HG03135 (cell line): Measurements from ENCODE around the gene NLRC3.
"Not testable (repeated sequence)": the region's sequence is repeated elsewhere in the genome, so short reads cannot be mapped to it uniquely, and the experiment has no call there.

ENCODE experiments used
- ATAC-seq: cut with Tn5 transposase; IDR thresholded peaks from one replicate; pipeline ENCODE4 v1.9.1; 2021; ENCODE audit warnings: mild to moderate bottlenecking, moderate library complexity; ENCODE audit not compliant: unreplicated experiment

NLRC3 gene, protein sequence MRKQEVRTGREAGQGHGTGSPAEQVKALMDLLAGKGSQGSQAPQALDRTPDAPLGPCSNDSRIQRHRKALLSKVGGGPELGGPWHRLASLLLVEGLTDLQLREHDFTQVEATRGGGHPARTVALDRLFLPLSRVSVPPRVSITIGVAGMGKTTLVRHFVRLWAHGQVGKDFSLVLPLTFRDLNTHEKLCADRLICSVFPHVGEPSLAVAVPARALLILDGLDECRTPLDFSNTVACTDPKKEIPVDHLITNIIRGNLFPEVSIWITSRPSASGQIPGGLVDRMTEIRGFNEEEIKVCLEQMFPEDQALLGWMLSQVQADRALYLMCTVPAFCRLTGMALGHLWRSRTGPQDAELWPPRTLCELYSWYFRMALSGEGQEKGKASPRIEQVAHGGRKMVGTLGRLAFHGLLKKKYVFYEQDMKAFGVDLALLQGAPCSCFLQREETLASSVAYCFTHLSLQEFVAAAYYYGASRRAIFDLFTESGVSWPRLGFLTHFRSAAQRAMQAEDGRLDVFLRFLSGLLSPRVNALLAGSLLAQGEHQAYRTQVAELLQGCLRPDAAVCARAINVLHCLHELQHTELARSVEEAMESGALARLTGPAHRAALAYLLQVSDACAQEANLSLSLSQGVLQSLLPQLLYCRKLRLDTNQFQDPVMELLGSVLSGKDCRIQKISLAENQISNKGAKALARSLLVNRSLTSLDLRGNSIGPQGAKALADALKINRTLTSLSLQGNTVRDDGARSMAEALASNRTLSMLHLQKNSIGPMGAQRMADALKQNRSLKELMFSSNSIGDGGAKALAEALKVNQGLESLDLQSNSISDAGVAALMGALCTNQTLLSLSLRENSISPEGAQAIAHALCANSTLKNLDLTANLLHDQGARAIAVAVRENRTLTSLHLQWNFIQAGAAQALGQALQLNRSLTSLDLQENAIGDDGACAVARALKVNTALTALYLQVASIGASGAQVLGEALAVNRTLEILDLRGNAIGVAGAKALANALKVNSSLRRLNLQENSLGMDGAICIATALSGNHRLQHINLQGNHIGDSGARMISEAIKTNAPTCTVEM

DNA sequence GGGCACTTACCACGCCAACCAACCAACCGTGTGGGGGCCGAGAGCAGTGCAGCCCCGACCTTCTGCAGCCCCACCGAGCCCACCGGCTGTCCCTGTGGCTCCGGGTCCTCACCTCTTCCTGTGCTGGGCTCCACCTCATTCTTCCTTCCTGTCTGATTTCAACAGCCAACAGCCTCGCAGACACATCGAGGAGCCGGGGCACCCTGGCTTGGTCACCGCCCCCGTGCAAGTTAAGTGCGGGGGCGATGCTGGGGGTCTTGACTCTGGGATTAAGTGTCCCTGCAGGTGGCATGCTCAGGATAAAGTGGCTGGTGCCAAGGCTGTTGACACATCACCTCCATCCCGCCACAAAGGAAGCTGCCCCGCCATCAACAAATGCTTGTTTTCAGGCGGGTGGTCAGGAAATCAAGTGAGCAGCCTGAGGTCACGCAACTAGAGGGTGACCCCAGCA is at the start of gene NLRC3:
NLRC3 (minus strand) TSS at position 102 of the 451 bp plus-strand sequence. CDS start 12,367 bp downstream, outside the sequence.
- ATAC-seq = no peak

DNA sequence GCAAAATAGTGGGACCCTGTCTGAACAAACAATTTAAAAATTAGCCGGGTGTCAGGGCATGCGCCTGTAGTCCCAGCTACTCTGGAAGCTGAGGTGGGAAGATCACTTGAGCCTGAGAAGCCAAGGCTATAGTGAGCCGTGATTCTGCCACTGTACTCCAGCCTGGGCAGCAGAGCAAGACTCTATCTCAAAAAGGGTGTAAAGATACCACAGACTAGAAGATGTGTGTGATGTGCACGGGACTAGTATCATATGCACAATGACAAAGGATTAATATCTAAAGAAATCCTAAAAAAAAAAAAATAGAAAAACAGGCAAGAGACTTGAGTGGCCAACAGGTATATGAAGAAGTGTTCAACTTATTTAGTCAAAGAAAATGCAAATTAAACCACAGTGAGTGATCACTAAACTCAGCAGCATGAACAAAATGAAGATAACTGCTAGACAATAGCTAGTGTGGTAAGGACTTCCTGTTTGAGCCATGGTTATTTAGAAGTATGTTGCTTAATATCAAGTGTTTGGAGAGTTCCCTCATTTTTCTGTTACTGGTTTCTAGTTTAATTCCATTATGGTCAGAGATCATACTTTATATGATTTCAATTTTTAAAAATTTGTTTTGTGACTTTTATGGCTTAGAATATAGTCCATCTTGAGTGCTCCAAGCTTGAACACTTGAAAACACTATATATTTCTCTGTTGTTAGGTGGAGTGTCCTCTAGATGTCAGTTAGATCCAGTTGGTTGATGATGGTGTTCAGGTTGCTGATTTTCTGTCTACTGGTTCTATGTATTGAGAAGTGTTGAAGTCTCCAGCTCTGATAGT is 48.9 kb upstream of the NLRC3 start:
- ATAC-seq = peak; percentile 53

- ATAC-seq = no peak
Measured at GRCh38 chr16:3625331-3625730, 48.1 kb upstream of the NLRC3 start.

DNA sequence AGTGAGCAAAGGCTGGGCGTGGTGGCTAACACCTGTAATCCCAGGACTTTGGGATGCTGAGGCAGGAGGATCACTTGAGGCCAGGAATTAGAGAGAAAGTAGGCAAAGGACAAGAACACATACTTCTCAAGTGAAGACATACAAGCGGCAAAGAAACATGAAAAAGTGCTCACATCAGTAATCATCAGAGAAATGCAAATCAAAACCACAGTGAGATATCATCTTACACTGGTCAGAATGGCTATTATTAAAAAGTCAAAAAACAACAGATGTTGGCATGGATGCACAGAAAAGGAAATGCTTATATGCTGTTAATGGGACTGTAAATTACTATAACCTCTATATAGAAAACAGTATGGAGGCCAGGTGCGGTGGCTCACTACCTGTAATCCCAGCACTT is 46.4 kb upstream of the NLRC3 start:
- no peak for ATAC-seq

DNA sequence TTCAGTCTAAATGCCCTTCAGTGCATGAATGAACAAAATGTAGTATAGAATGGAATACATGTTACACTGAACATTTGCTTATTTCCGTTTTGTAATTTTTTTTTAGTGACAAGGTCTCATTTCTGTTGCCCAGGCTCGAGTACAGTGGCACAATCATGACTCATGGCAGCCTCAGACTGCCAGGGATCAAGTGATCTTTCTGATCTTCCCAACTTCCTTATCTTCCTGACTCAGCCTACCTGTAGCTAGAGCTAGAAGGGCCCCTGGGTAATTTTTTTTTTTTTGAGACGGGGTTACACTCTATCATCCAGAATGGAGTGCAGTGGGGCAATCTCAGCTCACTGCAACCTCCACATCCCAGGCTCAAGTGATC is 41.6 kb upstream of the NLRC3 start:
- no peak for ATAC-seq

GRCh38 chr16:3612510-3613466 is 35.6 kb upstream of the NLRC3 start:
- ATAC-seq = no peak

GRCh38 chr16:3611146-3611975 is 34.2 kb upstream of the NLRC3 start, which contains the start of gene SLX4:
TSS of gene SLX4 (minus strand) at chr16:3611606. CDS start at chr16:3608964, 2,642 bp downstream.
- peak; percentile 72 for ATAC-seq

- no peak for ATAC-seq
Measured at GRCh38 chr16:3610698-3611145, 33.5 kb upstream of the NLRC3 start.

GRCh38 chr16:3609895-3610697 is 32.9 kb upstream of the NLRC3 start:
- no peak for ATAC-seq

DNA sequence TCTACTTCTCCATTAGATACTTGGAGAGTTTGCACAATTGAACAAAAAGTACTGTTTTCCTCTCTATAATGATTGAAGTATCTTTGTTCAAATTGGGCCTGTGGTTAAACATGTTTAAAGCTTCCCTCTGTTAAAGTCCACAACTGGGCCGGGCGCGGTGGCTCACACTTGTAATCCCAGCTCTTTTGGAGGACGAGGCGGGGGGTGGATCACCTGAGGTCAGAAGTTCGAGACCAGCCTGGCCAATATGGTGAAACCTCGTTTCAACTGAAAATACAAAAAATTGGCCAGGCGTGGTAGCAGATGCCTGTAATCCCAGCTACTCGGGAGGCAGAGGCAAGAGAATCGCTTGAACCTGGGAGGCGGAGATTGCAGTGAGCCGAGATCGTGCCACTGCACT is 31.8 kb upstream of the NLRC3 start:
- ATAC-seq = not testable (repeated sequence)

GRCh38 chr16:3608069-3608468 is 30.9 kb upstream of the NLRC3 start:
- ATAC-seq = no peak

DNA sequence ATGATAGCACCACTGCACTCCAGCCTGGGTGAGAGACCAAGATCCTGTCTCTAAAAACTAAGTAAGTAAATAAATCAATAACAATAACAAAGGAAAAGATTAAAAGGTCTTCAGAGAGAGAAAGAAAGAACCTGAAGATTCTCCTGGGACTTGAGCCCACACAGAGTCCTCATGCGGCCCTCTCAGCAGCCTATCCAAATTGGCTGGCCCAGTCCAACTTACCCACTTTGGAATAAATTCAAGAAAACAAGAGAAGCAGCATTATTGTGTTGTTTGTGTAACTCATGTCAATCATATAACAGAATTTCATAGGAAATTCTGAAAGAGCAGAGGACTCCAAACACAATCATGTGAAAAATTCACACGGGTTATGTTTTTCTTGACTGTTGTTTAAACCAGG is 30.4 kb upstream of the NLRC3 start:
- no peak for ATAC-seq

DNA sequence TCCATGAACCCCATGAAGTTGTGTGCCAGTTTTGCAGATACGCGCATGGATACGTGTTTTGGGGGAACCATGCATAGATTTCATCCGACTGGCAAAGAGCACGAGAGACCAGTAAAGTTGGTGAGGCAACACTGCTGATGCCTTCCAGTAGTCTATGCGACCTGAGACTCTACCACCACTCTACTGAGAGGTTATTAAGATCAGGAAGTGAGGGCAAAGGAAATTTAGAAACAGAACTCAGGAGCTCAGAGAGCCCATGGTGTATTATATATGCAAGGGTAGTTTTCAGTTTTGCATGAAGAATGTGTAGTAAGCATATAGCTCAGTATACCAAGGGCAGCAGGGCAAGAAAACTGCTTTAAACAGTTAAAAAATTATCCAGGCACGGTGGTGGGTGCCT is 30.0 kb upstream of the NLRC3 start:
- ATAC-seq = no peak

GRCh38 chr16:3606441-3606840 is 29.2 kb upstream of the NLRC3 start:
- ATAC-seq = no peak

- ATAC-seq = no peak
Measured at GRCh38 chr16:3602320-3602653, 25.1 kb upstream of the NLRC3 start.

- ATAC-seq = no peak
Measured at GRCh38 chr16:3601614-3602319, 24.6 kb upstream of the NLRC3 start.

DNA sequence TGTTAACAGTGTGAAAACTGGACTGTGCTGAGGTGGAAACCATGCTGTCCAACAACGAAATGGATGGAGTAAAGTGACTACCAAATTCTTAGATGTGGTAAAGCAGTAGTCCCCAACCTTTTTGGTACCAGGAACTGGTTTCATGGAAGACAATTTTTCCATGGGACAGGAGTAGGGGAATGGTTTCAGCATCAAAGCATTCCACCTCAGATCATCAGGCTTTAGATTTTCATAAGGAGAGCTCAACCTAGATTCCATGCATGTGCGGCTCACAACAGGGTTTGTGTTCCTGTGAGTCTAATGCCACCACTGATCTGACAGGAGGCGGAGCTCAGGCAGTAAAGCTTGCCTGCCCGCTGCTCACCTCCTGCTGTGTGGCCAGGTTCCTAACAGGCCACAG is 22.7 kb upstream of the NLRC3 start:
- no peak for ATAC-seq
